DND-41 (cell line): Measurements from ENCODE around the gene GPRC5B.

Source experiments
- ATAC-seq: fragments of 200-7000 bp; cut with Tn5 transposase; 3 replicates; pipeline ENCODE4 v1.9.1; 2021; ENCODE audit warnings: low read depth; ENCODE audit not compliant: insufficient read depth
- DNase-seq: peaks from one replicate; pipeline ENCODE4 v3.0.0-alpha.2; 2020
- H2AFZ ChIP-seq: 2 replicates; pipeline ENCODE4 v1.6.0; 2012; ENCODE audit warnings: low read depth, low read length
- H3K27ac ChIP-seq: 2 replicates; pipeline ENCODE4 v1.5.1; 2012; ENCODE audit warnings: low read length, inconsistent platforms
- H3K27me3 ChIP-seq: fragments of 200-600 bp; sonication (generic); 2 replicates; pipeline ENCODE4 v1.6.0; 2012; ENCODE audit warnings: low read length, mild to moderate bottlenecking, inconsistent platforms; ENCODE audit not compliant: insufficient read depth, poor library complexity
- H3K36me3 ChIP-seq: 2 replicates; pipeline ENCODE4 v1.5.1; 2012; ENCODE audit warnings: low read length, inconsistent platforms; ENCODE audit not compliant: insufficient read depth
- H3K4me1 ChIP-seq: 2 replicates; pipeline ENCODE4 v1.5.1; 2012; ENCODE audit warnings: mild to moderate bottlenecking, low read length; ENCODE audit not compliant: insufficient read depth
- H3K4me2 ChIP-seq: 2 replicates; pipeline ENCODE4 v1.6.0; 2012; ENCODE audit warnings: mild to moderate bottlenecking, moderate library complexity, low read length, inconsistent platforms; ENCODE audit not compliant: insufficient read depth
- H3K4me3 ChIP-seq, 2 experiments: fragments of 200-600 bp in 1 of 2; shearing (Covaris generic) in 1 of 2; 2 replicates each; pipeline ENCODE4 v1.5.1; 2012 to 2016; ENCODE audit warnings: inconsistent platforms in 2 of 2, low read length in 2 of 2, mild to moderate bottlenecking in 2 of 2, low read depth in 1 of 2, moderate library complexity in 1 of 2
- H3K79me2 ChIP-seq: 2 replicates; pipeline ENCODE4 v1.6.0; 2012; ENCODE audit warnings: low read length, inconsistent platforms; ENCODE audit not compliant: insufficient read depth
- H3K9ac ChIP-seq: 2 replicates; pipeline ENCODE4 v1.6.0; 2012; ENCODE audit warnings: low read depth, mild to moderate bottlenecking, inconsistent platforms, low read length, moderate library complexity
- H3K9me3 ChIP-seq: 2 replicates; pipeline ENCODE4 v1.5.1; 2012; ENCODE audit warnings: low read length, moderate library complexity, mild to moderate bottlenecking, inconsistent platforms; ENCODE audit not compliant: insufficient read depth, severe bottlenecking
- H4K20me1 ChIP-seq: 2 replicates; pipeline ENCODE4 v1.6.0; 2012; ENCODE audit warnings: low read length; ENCODE audit not compliant: insufficient read depth
- EZH2 ChIP-seq: IDR thresholded peaks from 3 replicates; pipeline ENCODE4 v1.6.1; 2012; ENCODE audit warnings: borderline replicate concordance, low read depth, mild to moderate bottlenecking, moderate library complexity, low read length, inconsistent platforms; ENCODE audit not compliant: severe bottlenecking
- TF ChIP-seq, protein P1 (sequence below): IDR thresholded peaks from 2 replicates; pipeline ENCODE4 v1.5.1; 2012; ENCODE audit warnings: borderline replicate concordance, low read length, moderate library complexity, mild to moderate bottlenecking; ENCODE audit not compliant: poor library complexity, severe bottlenecking; ENCODE audit errors: extremely low read depth

GPRC5B gene

DNA sequence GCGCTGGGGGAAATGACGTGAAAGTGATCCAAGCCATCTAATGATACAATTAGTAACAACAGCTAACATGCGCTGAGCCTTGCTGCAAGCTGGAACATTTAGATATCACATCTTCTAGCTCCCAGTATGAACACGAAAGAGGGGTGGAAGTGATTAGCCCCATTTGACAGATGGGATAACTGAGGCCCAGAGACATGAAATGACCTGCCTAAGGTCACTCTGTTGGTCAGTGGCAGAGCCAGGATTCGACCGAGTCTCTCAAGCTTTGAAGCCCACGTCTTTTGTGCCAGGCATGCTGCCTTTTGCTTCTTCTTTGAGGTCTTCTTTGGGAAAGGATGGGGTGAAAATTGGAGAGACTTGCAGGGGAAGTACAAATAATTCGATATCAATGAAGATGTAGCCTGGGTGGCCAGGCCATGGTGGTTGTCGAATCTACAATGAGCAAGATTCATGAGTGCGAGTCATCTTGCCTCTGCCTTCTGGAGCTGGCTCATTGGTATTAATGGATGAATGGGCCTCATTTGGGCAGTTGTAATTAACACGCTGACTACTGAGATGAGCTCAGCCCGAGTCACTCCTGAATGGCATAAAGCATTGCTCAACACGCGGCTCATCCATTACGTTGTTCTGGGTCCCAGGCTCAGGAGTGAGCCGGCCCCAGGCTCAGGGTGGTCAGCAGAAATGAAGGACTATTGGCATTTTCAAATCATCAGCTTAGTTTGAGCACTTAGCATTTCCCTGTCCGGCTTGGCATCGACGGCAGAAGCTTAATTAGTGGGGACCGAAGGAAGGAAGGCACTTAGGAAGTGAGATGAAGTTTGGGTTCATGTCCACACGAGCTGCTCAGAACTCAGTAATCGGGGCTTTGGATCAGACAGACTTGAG, 28.0 kb upstream of the GPRC5B start:
- Histone ChIP-seq H3K27me3 (no peaks in the 10 kb centered on the region), H4K20me1 (no peaks in the 10 kb centered on the region), H3K36me3 (no peaks in the 10 kb centered on the region), H3K27ac (no peak overlapping the region), H3K9me3 (no peaks in the 10 kb centered on the region), H3K4me2 (no peak overlapping the region), H3K9ac (no peak overlapping the region), H3K4me1 (peaks cover 1% of the 10 kb centered on the region), H3K4me3 (no peak overlapping the region), H2AFZ (no peak overlapping the region), H3K79me2 (no peaks in the 10 kb centered on the region)
- no peak for ATAC-seq
- DNase-seq = no peak
- TF ChIP-seq EZH2 = no peak
- TF ChIP-seq, protein P1, sequence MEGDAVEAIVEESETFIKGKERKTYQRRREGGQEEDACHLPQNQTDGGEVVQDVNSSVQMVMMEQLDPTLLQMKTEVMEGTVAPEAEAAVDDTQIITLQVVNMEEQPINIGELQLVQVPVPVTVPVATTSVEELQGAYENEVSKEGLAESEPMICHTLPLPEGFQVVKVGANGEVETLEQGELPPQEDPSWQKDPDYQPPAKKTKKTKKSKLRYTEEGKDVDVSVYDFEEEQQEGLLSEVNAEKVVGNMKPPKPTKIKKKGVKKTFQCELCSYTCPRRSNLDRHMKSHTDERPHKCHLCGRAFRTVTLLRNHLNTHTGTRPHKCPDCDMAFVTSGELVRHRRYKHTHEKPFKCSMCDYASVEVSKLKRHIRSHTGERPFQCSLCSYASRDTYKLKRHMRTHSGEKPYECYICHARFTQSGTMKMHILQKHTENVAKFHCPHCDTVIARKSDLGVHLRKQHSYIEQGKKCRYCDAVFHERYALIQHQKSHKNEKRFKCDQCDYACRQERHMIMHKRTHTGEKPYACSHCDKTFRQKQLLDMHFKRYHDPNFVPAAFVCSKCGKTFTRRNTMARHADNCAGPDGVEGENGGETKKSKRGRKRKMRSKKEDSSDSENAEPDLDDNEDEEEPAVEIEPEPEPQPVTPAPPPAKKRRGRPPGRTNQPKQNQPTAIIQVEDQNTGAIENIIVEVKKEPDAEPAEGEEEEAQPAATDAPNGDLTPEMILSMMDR = no peak

DNA sequence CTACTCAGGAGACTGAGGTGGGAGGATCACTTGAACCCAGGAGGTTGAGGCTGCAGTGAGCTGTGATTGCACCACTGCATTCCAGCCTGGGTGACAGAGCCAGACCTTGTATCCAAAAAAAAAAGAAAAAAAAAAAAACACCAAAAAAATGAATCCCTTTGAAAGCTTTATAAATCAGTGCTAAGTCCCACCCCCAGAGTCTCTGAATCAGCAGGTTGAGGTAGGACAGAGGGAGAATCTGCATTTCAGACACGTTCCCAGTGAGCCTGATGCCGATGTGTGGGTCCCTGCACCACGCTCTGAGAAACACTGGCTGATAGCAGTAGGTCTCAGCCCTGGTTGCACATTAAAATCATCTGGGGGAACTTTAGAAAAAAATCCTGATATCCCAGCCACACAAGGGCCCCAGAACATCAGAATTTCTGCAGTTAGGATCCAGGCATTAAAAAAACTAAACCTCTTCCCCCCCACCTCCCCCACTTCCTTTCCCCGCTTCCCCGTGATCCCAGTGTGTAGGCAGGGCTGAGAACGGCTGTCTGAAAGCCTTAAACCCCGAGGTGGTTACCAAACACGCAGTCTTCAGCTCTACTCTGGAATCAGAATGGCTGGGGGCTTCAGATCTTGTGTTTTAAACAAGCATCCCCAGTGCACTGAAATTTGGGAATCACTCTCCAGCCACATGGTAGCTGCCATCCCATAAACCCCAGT, 27.3 kb upstream of the GPRC5B start:
- DNase-seq (no peak), ATAC-seq (no peak)
- TF ChIP-seq, protein P1 = no peak
- Histone ChIP-seq H3K27ac (no peak overlapping the region), H2AFZ (no peak overlapping the region), H3K36me3 (no peaks in the 10 kb centered on the region), H3K9ac (no peak overlapping the region), H3K9me3 (no peaks in the 10 kb centered on the region), H3K27me3 (no peaks in the 10 kb centered on the region), H3K4me1 (peaks cover 3% of the 10 kb centered on the region), H4K20me1 (no peaks in the 10 kb centered on the region), H3K4me3 (no peak overlapping the region), H3K79me2 (no peaks in the 10 kb centered on the region), H3K4me2 (no peak overlapping the region)

DNA sequence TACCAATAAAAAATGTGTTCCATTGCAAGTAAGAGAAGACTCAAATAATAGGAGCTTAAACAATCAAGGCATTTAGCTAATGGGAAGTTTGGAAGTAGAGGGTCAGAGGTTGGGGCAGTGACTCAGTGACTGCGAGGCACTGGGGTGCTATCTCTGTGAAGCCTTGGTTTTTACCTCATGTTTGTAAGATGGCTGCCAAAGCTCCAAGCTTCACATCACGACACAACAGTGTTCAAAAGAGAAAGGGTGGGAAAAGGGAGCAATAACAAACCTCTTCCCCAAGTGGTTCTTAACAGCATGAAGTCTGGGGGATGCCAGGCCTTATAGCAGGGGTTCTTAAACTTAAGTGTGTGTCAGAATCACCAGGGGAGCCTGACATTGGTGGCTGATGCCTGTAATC, 26.6 kb upstream of the GPRC5B start:
- DNase-seq = no peak
- Histone ChIP-seq H3K79me2 (no peaks in the 10 kb centered on the region), H3K4me2 (no peak overlapping the region), H3K4me3 (no peak overlapping the region), H3K9ac (no peak overlapping the region), H3K27ac (no peak overlapping the region), H2AFZ (no peak overlapping the region), H3K9me3 (no peaks in the 10 kb centered on the region), H3K27me3 (no peaks in the 10 kb centered on the region), H4K20me1 (no peaks in the 10 kb centered on the region), H3K36me3 (no peaks in the 10 kb centered on the region), H3K4me1 (peaks cover 3% of the 10 kb centered on the region)
- no peak for ATAC-seq
- no peak for TF ChIP-seq EZH2
- TF ChIP-seq, protein P1 = no peak
